Measurements from ENCODE around the gene PFKFB2.

DNA sequence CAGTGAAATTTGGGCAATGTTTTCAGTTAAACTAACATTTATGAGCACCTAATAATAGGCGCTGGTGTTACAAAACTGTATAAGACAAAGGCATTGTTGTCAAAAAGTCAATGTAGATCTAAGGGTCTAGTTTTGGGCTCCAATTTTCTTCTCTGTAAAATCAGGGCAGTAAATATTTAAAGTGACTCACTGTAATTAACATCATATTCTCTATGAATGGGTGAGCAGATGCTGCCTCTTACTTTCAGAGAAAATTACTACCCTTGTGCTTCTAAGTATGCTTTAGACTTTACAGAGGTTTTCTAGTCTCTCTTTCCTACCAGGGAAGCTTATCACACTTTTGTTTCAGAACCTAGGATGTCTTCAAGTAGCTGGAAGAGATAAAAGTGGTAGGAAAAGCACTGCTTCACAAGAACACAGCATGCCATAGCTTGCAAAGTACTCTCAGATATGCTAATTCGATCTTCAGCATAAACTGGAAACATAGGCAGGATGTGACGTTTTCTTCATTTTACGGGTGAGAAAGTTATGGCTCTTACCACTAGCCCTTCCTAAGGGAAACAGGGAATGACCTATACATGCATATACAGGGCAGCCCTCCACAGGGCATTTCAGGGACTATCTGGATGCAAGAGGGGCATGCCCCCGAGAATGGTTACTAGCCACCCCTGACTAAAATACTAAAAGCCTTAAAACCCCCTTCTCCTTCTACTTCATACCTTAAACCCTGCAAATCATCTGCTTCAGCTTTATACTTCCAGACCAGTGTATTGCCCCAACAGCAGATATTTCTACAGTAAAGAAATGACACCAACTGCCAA, 23.2 kb upstream of the PFKFB2 start:
- TF ChIP-seq, protein P1, sequence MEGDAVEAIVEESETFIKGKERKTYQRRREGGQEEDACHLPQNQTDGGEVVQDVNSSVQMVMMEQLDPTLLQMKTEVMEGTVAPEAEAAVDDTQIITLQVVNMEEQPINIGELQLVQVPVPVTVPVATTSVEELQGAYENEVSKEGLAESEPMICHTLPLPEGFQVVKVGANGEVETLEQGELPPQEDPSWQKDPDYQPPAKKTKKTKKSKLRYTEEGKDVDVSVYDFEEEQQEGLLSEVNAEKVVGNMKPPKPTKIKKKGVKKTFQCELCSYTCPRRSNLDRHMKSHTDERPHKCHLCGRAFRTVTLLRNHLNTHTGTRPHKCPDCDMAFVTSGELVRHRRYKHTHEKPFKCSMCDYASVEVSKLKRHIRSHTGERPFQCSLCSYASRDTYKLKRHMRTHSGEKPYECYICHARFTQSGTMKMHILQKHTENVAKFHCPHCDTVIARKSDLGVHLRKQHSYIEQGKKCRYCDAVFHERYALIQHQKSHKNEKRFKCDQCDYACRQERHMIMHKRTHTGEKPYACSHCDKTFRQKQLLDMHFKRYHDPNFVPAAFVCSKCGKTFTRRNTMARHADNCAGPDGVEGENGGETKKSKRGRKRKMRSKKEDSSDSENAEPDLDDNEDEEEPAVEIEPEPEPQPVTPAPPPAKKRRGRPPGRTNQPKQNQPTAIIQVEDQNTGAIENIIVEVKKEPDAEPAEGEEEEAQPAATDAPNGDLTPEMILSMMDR (IDR thresholded peaks at IDR 0.05; ENCODE audit: insufficient read depth, low read length): no peak
- no peak for TF ChIP-seq GABPA (IDR thresholded peaks at IDR 0.05; ENCODE audit: low read depth)

Data from HL-60 (cell line).